TTC549 (cell line): ENCODE data around the gene PXDC1.

Experiments
- FAIRE-seq: peaks from 2 replicates; lab custom pipeline; 2012; peaks lifted over from hg19 to GRCh38; lab: Jason Lieb, UNC

Gene PXDC1, protein sequence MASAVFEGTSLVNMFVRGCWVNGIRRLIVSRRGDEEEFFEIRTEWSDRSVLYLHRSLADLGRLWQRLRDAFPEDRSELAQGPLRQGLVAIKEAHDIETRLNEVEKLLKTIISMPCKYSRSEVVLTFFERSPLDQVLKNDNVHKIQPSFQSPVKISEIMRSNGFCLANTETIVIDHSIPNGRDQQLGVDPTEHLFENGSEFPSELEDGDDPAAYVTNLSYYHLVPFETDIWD

DNA sequence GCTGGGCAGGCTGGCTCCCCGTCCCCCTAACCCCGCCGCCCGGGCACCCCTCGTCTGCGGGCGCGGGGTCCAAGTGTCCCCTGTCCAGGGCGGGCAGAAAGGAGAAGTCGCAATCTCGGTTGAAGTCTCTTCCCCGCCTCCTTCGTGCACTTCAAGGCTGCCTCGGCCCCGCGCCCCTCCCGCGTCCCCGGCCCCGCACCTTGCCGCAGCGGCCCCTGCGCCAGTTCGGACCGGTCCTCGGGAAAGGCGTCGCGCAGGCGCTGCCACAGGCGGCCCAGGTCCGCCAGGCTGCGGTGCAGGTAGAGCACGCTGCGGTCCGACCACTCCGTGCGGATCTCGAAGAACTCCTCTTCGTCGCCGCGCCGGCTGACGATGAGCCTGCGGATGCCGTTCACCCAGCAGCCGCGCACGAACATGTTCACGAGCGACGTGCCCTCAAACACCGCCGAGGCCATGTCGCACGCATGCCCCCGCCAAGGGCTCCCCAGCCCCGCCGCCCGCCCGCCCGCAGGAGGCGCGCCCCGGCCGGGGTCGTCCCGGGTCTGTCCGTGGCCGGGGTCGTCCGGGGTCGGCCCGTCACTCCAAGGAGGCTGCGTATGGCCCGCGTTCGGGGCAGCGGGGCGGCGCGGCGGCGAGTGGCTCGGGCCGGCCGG, at the start of gene PXDC1:
TSS of gene PXDC1 (minus strand) at position 637 of the 653 bp plus-strand sequence. CDS start at position 455, 182 bp downstream.
- FAIRE-seq, result no peak

DNA sequence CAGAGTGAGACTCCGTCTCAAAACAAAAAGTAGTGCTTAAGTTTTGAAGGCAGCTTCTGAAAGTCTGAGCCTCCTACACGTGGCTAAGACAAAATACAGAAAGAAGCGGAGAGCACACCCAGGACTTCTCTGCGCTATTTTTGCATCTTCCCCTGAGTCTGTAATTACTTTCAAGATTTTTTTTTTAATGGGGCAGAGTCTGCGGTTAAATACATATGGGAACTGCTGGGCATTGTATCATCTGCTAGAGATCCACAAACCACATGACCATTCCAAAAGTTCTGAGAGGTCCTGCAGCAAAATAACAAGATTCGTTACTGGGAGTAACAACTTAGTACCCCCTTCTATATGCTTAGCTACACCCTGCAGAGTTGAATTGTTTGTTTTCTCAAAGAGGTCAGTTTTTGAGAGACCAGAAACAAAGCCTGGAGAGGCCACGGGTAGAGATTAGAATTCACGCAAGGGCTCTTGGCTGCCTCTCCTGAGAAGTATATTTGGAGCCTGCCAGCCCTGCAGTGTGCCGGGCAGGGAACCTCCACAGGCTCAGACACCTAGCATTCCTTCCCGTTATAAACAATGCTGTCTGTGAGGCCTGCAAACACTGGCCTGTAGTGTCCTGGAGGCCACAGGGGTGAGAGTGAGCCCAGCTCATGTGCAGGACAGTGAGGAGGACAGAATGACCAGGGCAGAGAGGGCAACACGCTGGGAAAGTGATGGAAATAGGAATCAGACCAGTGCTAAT, 49.5 kb upstream of the PXDC1 start:
- FAIRE-seq, result no peak

DNA sequence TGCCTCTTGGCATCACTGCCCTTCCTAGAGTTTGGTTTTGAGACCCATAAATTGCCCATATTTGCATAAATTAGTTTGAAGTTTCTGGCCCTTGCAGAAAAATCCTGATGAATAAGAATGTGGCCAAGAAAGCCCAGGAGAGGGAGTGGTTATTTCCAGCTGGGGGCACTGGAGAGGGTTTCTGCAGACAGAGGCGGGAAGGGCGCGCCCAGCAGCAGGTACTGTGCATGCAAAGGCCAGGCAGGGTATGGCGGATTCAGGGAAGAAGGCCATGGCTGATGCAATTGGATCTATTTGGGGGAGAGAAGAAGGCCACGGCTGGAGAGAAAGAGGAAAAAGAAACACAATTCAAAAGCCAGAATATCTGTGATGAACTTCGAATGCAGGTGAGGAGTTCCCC, 48.2 kb upstream of the PXDC1 start:
- FAIRE-seq, result no peak

DNA sequence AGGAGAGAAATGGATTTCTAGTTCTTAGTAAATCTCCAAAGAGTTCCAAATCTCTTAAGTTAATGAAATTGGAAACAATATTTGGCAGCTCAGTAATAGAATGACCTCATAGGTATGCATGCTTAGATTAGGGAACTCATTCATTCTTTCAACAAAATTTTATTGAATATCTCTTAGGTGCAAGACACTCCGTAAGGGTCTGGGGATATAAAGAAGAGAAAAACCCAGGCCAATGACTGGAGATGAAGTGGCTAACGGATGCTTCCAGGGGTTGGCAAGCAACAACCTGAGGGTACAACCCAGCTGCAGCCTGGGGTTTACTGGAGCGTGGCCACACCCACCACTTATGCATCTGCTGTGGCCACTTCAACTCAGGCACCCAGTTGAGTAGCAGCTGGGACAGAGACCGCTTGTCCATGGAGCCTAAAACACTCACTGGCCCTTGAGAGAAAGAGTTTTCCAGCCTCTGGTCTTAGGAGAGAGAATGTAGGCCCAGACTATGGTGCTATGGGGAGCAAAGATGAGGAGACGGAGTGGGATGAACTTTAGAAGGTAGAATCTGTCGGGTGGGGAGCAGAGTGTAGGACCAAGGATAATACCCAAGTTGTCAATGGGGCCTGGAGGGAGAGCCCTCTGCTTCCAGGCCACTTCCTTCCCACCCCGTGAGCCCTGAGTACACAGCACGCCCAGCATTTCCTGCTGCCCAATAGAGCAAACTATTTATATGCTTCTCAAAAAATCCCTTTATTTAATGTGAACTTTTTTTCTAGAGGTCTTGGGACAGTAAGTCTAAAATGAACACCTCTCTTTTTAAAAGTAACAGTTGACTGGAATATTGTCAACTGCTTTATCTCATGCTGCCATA, 46.8 kb upstream of the PXDC1 start:
- FAIRE-seq, result no peak

DNA sequence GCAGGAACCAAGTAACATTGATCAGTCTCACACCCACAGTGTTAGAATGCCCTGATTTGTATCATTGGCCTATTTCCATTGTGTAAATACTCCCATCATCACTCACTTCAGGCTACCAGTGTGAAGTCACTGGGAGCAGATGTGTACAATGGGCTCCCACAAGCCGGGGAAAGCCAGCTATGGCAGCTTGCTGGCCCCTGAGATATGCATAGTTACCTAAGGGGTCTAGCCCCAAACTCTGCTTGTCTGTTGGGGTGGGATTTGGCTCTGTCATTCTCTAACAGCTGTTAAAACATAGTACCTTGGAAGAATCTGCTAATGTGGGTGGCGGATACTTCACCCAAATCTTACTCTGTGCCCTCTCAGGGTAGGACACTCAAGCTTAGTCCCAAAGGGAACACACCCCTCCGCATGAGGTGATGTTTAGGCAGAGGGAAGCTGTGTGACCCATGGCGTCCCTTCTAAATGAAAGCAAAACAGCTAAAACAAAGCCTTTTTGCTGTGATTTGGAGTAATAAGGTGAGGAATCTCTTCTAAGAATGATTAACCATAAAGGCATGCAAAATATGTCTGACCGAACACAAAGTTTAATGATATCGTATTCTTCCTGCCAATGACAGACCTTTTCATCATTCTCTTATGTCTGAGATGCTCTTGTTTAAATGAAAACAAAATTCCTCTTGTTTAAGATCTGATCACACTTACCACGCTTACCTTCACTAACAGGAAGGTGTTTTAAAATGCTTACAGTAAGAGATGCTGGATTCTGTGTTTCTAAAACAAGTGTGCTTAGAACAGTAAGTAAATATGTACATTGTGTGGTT, 45.9 kb upstream of the PXDC1 start:
- FAIRE-seq, result no peak

DNA sequence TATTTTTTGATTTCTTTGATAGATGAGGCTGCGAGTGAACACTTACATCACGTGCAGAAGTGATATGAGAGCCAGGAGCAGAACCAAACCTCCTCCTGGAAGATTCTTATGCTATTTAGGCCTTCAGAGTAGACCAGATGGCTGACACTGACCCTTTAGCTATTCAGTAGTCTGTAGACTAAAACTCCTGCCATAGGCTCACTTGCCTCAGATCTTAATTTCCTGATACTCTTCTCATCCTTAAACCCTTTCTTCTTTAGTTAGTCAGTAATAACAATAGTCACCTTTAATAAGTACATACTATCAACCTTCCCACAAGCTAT, 45.2 kb upstream of the PXDC1 start:
- no peak for FAIRE-seq

DNA sequence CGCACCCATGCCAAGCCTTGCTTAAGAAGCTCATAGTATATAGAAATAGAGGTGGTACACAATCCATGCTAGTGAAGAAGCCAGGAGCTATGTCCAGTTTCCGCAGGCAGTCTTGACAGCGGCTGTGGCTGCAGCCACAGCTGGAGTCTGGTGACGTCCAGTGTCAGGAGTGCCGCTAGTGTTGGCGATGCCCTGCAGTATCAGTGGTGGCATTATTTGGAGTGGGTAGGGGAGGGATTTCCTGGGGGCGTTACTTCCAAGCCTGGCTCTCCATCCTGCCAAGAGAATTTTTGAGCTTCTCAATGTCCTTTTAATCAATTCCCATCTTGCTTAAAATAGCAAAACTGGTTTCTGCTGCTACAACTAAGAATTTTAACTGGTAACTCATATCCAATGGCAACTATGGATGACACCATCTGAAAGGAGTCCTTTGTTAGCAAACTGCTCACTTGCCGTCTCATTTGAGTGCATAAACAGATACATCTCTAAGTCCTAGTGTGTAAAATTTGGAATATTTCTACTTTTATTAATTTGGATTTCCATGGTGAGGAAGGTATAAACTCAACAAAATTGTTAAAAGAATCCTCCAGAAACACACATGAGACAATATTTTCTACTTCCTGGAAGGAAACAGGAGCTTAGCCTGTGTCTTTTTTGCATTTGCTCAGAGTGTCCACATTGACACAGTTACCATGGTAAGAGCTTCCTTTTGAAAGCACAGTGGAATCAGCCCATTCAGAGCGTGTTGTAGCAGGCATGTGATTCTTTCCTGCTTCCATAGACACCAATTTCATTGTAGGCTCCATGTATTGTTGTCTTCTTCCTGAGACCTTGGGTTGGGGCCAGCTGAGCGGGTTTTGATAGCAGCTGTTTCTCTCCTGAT, 44.6 kb upstream of the PXDC1 start:
- FAIRE-seq, result no peak

DNA sequence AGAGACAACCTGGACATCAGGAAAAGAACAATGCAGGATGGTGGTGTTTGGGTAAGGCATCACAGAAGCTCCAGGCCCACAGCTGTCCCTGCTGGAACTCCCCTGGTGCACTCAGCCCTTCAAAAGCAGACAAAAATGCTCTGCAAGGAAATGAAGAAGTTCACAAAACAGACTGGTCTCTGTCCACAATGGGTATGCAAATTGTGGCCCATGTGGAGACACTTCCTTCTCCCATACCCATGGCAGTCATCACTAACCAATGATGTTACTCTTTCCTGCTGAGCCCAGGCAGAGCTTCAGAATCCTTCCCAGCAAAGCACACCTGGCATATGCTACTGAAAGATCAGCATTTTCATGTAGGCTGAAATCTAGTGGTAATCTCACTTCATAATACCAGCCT, 42.6 kb upstream of the PXDC1 start:
- FAIRE-seq, result no peak

DNA sequence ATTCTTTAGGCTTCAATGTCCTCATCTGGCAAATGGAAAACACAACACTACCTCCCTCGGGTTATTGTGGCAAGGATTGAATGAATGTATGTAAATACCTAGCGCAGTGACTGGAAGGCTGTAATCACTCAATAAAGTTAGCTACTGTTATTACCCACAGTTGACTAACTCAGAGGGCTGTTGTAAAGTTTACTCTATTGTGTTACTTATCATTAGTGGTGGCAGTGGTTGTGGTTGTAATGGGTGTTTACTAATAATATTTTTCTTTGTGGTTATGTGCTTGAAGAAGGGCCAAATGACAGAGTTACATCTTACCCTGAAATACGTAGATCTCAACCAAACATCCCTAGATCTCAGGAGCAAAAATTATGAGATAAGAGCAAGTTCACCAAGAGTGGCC, 42.0 kb upstream of the PXDC1 start:
- FAIRE-seq, result no peak

DNA sequence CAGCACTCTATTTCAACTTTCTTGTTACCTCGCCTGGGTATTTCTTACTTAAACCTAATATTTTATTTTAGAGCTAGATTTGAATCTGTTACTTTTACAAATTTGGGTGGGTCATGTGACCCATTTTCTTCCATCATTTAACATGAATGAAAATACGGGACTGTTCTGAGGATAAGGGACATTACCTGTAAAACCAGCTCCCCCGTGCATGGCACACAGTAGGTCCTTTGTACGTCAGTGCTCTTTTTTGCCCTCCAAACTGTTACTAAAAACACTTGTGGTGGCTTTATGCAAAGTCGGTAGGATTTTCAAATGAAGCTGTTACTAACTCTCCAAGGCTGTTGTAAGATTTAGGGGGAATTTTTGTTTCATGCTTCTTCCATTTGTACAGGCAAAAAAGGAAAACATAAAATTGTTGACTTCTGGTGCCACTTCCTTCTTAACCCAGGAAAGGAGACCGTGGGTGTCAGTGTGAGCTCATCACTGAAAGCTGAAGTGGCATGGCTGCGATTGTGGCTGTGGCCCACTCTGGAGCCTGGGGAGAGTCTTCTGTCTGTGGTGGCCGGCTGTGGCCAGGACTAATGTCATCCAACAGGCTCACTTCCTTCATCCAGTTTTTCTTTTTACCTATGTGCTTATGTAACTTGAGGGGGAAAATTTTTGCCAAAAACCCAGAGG, 40.2 kb upstream of the PXDC1 start:
- FAIRE-seq, result no peak

DNA sequence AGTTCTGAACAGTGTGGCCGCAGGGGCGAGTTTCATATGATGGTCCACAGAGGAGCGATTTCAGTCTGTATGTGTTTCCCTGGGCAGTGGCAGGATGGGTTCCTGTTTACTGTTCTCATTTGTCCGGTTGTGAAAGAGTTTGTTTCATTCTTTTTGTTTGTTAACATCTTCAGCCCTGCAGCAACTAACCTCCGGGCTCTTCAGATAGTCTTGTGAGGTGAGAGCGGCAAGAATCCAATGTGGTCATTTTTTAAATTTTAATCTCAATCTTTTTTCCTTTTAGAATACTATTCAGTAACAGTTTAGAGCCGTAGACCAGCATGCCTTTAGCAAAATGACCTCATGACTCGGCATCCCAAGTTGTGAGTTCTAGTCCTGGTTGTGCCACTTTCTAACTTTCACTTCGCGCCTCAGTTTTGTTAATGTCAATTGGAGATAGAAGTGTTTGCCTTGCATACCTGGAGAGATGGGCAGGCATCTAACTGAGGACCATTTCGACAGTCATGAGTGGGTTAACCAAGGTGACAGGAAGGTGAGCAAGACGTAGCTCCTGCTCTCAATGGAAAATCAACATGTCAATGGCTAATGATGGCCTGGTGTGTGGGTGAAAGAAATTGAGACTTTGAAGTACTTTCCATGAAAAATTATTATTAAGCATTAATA, 38.5 kb upstream of the PXDC1 start:
- FAIRE-seq, result no peak

DNA sequence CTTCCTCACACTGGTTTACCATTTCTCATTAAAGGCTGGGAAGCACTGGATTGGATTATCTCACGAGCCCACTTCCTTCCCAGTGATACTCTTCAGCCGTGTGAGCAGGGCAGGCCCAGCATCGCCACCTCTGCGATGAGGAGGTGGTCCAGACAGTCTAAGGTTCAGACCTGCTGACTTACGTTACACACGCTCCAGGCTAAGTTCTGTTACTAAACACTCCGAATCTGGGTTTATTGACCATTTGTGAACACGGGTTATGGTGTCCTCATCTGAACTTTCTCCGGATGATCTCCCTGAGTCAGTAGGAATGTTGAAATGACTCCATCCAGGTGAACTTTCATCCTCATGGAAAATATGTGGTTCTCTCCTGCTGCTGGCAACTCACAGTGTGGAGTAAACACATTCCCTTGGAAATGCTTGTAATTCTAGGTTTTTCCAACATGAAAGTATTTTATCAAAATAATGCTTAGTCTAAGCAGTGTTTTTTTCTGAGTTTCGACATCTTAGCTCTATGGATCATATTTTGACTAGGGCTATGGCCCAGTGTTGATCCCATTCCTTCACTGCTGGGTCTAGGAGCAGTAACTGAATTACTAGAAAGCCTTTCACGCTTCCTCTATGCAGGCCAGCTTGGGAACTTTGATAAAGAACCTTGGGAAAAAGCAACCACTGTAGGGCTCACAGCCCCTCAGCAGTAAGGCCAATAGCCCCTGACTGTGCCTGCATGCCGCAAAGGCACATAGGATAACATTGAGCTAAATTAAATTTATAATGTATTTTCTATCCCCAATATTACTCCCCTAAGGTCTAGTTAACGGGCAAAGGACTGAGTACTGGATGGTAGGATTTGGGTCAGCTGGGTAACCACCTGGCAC, 37.7 kb upstream of the PXDC1 start:
- FAIRE-seq, result no peak

DNA sequence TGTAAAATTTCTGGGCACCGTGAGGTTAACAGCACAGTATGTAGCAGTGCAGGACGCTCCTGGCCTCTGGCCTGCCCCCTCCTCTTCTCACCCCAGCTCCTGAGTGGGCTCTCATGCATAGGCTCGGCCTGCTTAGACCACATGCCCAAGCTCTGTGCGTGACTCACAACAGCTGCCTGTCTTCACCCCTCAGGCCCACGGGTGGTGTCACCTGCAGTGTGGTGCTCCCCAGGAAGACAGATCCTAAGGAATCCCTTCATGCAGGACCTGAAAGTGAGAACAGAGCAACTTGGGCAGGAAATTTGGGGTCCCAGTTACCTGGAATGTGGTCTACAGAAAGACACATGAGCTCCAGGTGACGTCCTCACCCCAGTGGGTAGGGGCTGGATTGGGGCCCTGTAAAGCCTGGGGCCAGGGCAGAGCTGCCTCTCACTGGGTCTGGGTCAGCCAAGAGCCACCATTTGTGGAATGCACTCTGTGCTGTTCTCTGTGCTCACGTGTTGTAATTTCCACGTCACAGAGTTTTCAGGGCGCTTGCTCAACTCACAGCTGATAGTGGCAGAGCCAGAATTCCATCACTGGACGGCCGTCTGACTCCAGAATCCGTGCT, 37.0 kb upstream of the PXDC1 start:
- FAIRE-seq, result no peak

DNA sequence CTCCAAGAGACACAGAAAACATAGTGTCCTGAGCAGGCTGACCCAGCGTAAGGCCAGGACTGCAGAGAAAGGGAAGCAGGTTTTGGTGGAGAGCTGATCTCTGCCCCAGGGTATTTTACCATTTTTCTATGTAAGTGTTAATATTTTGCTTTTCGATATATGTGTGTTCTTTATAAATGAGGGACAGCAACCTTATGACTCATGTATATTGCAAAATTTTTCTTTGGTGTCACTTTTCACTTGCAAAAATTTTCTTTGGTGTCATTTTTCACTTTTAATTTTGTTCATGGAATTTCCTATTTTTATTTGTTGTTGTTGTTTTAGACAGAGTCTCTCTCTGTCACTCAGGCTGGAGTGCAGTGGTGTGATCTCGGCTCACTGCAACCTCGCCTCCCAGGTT, 34.6 kb upstream of the PXDC1 start:
- FAIRE-seq, result no peak

DNA sequence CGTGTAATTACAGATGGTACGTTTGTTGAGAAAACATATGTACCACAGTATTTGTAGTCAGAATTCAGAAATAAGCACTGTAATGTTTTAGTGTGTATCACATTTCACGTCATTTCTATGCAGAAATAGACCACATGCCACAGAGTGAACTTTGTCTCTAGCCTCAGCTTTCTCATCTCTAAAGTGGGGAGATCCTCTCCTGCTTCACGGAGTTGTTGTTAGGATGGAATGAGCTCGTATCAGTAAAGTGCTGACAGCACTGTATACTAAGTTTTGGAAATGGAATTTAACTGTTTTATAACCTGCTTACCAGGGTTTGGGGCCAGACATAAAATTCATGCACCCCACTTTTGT, 34.2 kb upstream of the PXDC1 start:
- FAIRE-seq, result no peak

DNA sequence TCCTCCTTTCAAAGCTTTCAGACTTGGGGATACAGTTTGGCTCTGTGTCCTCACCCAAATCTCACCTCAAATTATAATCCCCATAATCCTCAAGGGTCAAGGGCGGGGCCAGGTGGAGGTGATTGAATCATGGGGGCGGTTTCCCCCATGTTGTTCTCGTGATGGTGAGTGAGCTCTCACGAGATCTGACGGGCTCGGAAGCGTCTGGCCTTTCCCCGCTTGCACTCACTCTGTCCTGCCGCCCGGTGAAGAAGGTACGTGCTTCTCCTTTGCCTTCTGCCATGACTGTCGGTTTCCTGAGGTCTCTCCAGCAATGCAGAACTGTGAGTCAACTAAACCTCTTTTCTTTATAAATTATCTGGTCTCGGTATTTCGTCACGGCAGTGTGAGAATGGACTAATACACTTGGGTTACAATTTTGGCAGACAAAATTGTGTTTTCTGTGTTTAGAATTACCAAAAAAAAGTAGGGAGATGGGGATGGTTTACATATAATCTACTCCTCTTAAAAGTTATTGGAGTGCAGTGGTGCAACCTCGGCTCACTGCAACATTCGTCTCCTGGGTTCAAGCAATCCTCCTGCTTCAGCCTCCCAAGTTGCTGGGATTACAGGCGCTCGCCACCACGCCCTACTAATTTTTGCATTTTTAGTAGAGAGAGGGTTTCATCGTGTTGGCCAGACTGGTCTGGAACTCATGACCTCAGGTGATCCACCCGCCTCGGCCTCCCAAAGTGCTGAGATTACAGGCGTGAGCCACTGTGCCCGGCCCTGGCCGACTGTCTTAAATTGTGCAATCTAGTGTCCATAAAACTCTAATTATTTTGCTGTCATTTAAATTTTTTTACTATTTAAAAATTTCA, 33.6 kb upstream of the PXDC1 start:
- FAIRE-seq, result no peak

DNA sequence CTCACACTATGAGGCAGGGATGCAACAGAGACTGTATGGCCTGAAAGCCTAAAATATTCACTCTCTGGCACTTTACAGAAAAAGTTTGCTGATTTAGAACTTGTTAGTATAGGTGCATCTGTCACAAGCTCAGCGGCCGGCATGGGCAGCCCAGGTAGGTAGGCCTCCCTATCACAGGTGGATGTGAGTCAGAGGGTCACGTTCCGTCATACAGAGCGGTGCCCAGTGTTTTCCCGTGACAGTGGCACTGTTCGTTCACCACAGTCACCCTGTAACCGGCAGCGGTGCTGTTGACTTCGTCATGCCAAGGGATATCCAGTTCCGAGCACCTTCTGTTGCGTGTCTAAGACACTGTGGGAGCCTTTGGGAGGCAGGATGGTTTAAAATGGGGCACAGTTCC, 32.9 kb upstream of the PXDC1 start:
- no peak for FAIRE-seq
